ENCODE measurements around the gene RBBP8NL.
A peak's percentile ranks its signal among the peaks of the same experiment; 100 is the strongest.

RBBP8NL gene

GRCh38 chr20:62367633-62368391, 59.5 kb downstream of the RBBP8NL start:
- TF ChIP-seq MAX (IDR thresholded peaks at IDR 0.05) (peak; percentile 72), TCF12 (IDR thresholded peaks at IDR 0.05; ENCODE audit: low read depth) (0 out of 2 replicates have a peak, but pooled peaks have one; percentile 22), ZBTB7A (IDR thresholded peaks at IDR 0.05; ENCODE audit: low read depth) (peak; percentile 45; the same call in 1 of the 2 replicates), FOXM1 (IDR thresholded peaks at IDR 0.05; ENCODE audit: borderline replicate concordance, low read depth) (no peak), TAF1 (IDR thresholded peaks at IDR 0.05; ENCODE audit: low read depth) (no peak), CEBPB (IDR thresholded peaks at IDR 0.05) (no peak), EGR1 (IDR thresholded peaks at IDR 0.05) (no peak), EP300 (IDR thresholded peaks at IDR 0.05; ENCODE audit: borderline replicate concordance) (no peak; the same call in 1 of the 2 replicates)

- no peak for TF ChIP-seq FOXM1 (IDR thresholded peaks at IDR 0.05; ENCODE audit: borderline replicate concordance, low read depth)
- no peak for TF ChIP-seq MAX (IDR thresholded peaks at IDR 0.05)
- TF ChIP-seq TEAD4 (IDR thresholded peaks at IDR 0.05) = no peak
- TF ChIP-seq TCF12 (IDR thresholded peaks at IDR 0.05; ENCODE audit: low read depth) = no peak
- TF ChIP-seq NFIC (IDR thresholded peaks at IDR 0.05) = peak; percentile 47; the same call in 1 of the 2 replicates
- no peak for TF ChIP-seq CREB1 (IDR thresholded peaks at IDR 0.05; ENCODE audit: low read depth)
- TF ChIP-seq TAF1 (IDR thresholded peaks at IDR 0.05; ENCODE audit: low read depth) = peak; percentile 77; the same call in 1 of the 2 replicates
- TF ChIP-seq EGR1 (IDR thresholded peaks at IDR 0.05) = no peak
- 0 out of 2 replicates have a peak, but pooled peaks have one; percentile 1 for TF ChIP-seq EP300 (IDR thresholded peaks at IDR 0.05; ENCODE audit: borderline replicate concordance)
- TF ChIP-seq CEBPB (IDR thresholded peaks at IDR 0.05) = no peak
- no peak for TF ChIP-seq USF1 (IDR thresholded peaks at IDR 0.05)
- TF ChIP-seq YY1 (IDR thresholded peaks at IDR 0.05; ENCODE audit: low read depth) = peak; percentile 69
- TF ChIP-seq RAD21 (IDR thresholded peaks at IDR 0.05; ENCODE audit: low read depth) = no peak
- no peak for TF ChIP-seq ZBTB7A (IDR thresholded peaks at IDR 0.05; ENCODE audit: low read depth)
- no peak for TF ChIP-seq REST (IDR thresholded peaks at IDR 0.05; ENCODE audit: low read depth)
Measured at GRCh38 chr20:62367136-62367632, 60.2 kb downstream of the RBBP8NL start, which contains the start of gene LAMA5. LAMA5 (minus strand) TSS chr20:62367312; CDS start chr20:62367245, 67 bp downstream.

GRCh38 chr20:62366370-62367135, 60.8 kb downstream of the RBBP8NL start:
- no peak for TF ChIP-seq EP300 (IDR thresholded peaks at IDR 0.05; ENCODE audit: borderline replicate concordance)
- TF ChIP-seq EGR1 (IDR thresholded peaks at IDR 0.05) = 0 out of 2 replicates have a peak, but pooled peaks have one; percentile 27
- no peak for TF ChIP-seq USF1 (IDR thresholded peaks at IDR 0.05)
- no peak; the same call in none of the 2 replicates for TF ChIP-seq ZBTB7A (IDR thresholded peaks at IDR 0.05; ENCODE audit: low read depth)

GRCh38 chr20:62365814-62366369, 61.4 kb downstream of the RBBP8NL start:
- TF ChIP-seq EP300 (IDR thresholded peaks at IDR 0.05; ENCODE audit: borderline replicate concordance) = no peak; the same call in 1 of the 2 replicates
- TF ChIP-seq MAX (IDR thresholded peaks at IDR 0.05) = no peak
- TF ChIP-seq FOXM1 (IDR thresholded peaks at IDR 0.05; ENCODE audit: borderline replicate concordance, low read depth) = no peak
- no peak for TF ChIP-seq EGR1 (IDR thresholded peaks at IDR 0.05)
- no peak; the same call in 1 of the 2 replicates for TF ChIP-seq YY1 (IDR thresholded peaks at IDR 0.05; ENCODE audit: low read depth)
- no peak; the same call in 1 of the 2 replicates for TF ChIP-seq TAF1 (IDR thresholded peaks at IDR 0.05; ENCODE audit: low read depth)
- peak; percentile 79; the same call in 1 of the 2 replicates for TF ChIP-seq ZBTB7A (IDR thresholded peaks at IDR 0.05; ENCODE audit: low read depth)
- TF ChIP-seq TEAD4 (IDR thresholded peaks at IDR 0.05) = no peak; the same call in 1 of the 2 replicates
- TF ChIP-seq CEBPB (IDR thresholded peaks at IDR 0.05) = no peak
- TF ChIP-seq CREB1 (IDR thresholded peaks at IDR 0.05; ENCODE audit: low read depth) = no peak
- TF ChIP-seq NFIC (IDR thresholded peaks at IDR 0.05) = peak; percentile 35
- no peak for TF ChIP-seq REST (IDR thresholded peaks at IDR 0.05; ENCODE audit: low read depth)
- peak; percentile 62 for TF ChIP-seq TCF12 (IDR thresholded peaks at IDR 0.05; ENCODE audit: low read depth)
- no peak for TF ChIP-seq RAD21 (IDR thresholded peaks at IDR 0.05; ENCODE audit: low read depth)
- TF ChIP-seq USF1 (IDR thresholded peaks at IDR 0.05) = no peak

All from Ishikawa (cell line).